Measurements from ENCODE around the gene RPS6KA2. TPM values are rescaled to one million over a fixed set of nuclear protein-coding genes. Genes with fewer than 3 reads are reported as not detected.

The RPS6KA2 gene
- total RNA-seq, 4 donors from 2014 or later = 43.9 to 161 (median 82.7) TPM

DNA sequence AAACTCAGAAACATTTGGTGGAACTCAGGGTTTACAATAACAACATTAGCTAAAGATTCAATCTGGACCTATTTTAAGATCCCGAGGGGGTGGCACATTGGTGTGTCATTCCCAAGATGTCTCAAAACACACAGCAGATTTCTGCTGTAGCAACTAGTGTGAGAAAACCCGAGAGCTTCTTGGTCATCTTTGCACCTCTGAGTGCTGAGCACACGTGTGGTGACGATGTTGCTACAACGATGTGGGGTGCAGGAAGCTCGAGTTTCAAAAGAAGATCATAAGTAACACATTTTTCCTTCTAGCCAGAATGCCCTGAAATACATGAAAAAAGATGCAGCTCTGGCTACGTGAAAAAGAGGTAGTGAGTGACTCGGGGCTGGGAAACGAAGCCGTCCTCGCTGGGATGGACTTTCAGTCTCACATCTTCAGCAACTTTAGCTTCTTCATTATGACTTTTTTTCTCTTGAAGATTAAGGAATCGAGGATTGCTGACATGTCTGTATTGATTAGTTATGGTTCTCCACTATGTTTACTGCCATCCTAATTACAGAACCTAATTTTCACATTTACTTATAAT lies 42.1 kb downstream of the RPS6KA2 start:
- TF ChIP-seq, protein P1, sequence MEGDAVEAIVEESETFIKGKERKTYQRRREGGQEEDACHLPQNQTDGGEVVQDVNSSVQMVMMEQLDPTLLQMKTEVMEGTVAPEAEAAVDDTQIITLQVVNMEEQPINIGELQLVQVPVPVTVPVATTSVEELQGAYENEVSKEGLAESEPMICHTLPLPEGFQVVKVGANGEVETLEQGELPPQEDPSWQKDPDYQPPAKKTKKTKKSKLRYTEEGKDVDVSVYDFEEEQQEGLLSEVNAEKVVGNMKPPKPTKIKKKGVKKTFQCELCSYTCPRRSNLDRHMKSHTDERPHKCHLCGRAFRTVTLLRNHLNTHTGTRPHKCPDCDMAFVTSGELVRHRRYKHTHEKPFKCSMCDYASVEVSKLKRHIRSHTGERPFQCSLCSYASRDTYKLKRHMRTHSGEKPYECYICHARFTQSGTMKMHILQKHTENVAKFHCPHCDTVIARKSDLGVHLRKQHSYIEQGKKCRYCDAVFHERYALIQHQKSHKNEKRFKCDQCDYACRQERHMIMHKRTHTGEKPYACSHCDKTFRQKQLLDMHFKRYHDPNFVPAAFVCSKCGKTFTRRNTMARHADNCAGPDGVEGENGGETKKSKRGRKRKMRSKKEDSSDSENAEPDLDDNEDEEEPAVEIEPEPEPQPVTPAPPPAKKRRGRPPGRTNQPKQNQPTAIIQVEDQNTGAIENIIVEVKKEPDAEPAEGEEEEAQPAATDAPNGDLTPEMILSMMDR (IDR thresholded peaks at IDR 0.05; ENCODE audit: low read depth) = no peak

DNA sequence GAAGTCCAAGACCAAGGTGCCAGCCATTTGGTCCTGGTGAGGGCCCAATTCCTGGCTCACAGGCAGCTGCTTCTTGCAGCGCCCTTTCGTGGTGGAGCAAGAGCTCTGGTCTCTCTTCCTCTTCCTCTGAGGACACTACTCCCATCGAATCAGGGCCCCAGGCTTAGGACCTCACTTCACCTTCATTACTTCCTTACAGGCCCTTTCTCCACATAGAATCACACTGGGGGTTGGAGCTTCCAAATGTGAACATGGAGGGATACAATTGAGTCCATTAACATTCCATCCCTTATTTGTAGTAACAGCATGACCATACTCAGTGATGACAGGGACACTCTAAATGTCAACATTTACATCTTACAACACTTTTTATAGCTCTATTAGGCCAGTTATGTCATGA lies 42.9 kb downstream of the RPS6KA2 start:
- TF ChIP-seq, protein P1 (IDR thresholded peaks at IDR 0.05; ENCODE audit: low read depth) = no peak

DNA sequence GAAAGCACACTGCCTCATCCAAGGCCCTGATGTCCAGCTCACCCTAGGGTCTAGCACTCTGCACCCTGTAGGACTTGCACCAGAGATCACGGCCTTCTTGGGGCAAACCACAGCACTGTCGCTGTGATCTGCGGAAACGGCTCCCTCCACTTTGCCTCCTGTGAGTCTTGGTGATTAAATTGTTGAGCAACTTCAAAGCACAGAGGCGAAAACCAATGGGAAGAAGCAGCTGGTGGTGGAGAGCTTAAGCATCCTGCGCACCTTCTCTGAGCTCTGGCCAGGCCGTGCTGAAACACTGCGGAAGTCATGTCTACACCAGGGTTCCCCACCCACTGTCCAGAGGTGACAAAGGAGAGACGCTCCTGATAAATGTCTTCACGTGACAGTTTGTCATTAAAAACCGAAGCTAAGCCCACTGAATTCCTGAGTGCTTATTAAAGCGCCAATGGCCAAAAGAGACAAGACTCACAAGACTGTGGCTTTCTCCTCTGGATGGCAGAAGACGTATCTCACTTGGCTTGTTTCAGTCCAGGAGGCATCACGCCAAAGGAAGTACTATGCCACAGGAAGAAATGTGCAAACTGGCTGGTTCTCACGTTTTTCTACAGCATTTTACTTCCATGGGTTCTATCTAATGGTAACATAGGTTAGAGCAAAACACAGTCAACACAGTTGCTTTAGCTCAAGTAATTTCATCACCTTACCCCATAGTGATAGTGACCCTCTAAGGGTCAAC lies 43.7 kb downstream of the RPS6KA2 start:
- TF ChIP-seq, protein P1 (IDR thresholded peaks at IDR 0.05; ENCODE audit: low read depth) = no peak

DNA sequence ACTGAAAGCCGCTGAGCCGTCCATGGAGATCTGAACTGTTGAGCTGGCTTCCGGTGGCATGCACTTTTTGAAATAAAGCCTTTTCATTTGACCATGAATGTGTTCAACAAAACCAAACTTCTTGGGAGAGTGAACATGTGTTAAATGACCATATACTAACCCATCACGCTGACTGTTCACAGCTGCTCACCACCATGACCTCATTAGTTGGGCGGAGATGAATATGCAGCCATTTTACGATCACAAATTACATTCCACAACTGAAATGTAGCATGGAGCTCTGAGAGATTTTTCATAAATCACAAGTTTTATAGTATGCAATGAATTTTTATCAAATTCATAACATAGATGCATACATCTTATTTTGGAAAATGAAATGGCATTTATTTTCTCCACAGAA lies 44.8 kb downstream of the RPS6KA2 start:
- TF ChIP-seq, protein P1 (IDR thresholded peaks at IDR 0.05; ENCODE audit: low read depth) = no peak

DNA sequence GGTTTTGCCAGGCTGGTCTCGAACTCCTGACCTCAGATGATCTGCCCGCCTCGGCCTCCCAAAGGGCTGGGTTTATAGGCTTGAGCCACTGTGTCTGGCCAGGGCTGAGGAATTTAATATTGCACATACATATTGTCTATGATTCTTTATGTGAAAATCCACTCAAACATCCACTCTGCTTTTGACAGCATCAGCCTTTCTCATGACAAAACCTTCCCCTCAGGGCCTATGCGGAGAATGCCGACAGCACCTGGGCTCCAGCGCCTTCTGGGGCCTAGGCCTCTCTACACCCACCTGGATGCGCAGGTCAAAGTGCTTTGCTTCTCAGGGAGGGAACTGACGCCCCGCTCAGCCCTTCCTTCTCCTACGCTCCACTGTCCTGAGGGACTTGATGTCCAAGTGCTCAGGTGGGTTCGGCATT lies 46.0 kb downstream of the RPS6KA2 start:
- TF ChIP-seq, protein P1 (IDR thresholded peaks at IDR 0.05; ENCODE audit: low read depth) = no peak

DNA sequence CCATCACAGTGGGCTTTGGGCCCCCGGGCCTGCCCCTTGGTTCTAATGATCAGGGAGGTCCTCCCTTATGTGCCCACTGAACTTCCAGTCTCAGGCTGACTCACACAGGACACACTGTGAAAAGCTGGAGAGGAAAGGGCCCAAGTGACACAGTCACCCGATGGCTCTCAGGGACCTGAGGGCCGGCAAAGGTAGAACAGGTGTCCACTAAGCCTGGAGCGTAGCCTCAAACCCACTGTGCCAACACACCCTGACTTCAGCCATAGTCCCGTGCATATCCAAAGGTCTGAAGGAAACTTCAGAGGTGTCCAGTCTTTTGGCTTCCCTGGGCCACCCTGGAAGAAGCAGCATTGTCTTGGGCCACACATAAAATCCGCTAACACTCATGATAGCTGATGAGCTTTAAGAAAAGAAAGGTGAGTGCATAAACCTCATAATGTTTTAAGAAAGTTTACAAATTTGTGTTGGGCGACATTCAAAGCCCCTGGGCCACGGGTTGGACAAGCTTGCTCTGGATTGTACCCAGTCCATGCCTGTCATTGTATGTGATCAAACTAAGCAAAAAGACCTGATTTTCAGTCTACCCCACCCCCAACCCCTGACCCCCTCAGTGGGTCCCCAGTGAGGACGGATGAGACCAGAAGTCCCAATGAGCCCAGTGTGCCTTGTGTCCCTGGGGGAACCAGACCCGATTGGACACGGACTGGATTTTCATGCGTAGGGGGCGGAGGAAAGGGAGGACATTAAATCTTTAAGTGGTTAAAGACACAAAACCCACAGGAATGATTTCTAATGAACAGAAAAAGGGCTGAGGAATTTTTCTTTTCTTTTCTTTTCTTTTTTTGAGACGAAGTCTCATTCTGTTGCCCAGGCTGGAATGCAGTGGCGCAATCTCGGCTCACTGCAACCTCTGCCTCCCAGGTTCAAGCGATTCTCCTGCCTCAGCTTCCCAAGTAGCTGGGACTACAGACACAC lies 46.7 kb downstream of the RPS6KA2 start:
- TF ChIP-seq, protein P1 (IDR thresholded peaks at IDR 0.05; ENCODE audit: low read depth) = no peak

All from subcutaneous adipose tissue (tissue), 4 donors.